HEK293 (cell line): ENCODE data around the gene TMEM61.

Source experiments
- KLF1 ChIP-seq: fragments of 450-650 bp; formaldehyde crosslinking; IDR thresholded peaks from 2 replicates; pipeline ENCODE4 v1.5.1; 2016; ENCODE audit warnings: missing biosample characterization, missing genetic modification characterization
- ZNF121 ChIP-seq: fragments of 450-650 bp; formaldehyde crosslinking; IDR thresholded peaks from 2 replicates; pipeline ENCODE4 v1.5.1; 2016; ENCODE audit warnings: missing biosample characterization, missing genetic modification characterization
- ZNF274 ChIP-seq, 2 experiments: fragments of 200-500 bp in 1 of 2; fragments of 450-650 bp in 1 of 2; sonication (Bioruptor generic) in 1 of 2; formaldehyde crosslinking in 1 of 2; IDR thresholded peaks; 2 replicates each; pipeline versions ENCODE4 v1.5.1 to v1.6.1; 2014 to 2016; ENCODE audit warnings: borderline replicate concordance in 1 of 2, inconsistent platforms in 1 of 2, low read length in 1 of 2, missing biosample characterization in 1 of 2, missing genetic modification characterization in 1 of 2
- ZNF549 ChIP-seq: fragments of 450-650 bp; IDR thresholded peaks from 2 replicates; pipeline ENCODE4 v1.5.1; 2018; ENCODE audit warnings: missing biosample characterization, missing genetic modification characterization, mild to moderate bottlenecking, inconsistent platforms, moderate library complexity
- ZNF560 ChIP-seq: fragments of 450-650 bp; formaldehyde crosslinking; IDR thresholded peaks from 2 replicates; pipeline ENCODE4 v1.5.1; 2017; ENCODE audit warnings: missing biosample characterization, missing genetic modification characterization, borderline replicate concordance
- ZNF837 ChIP-seq: fragments of 450-650 bp; formaldehyde crosslinking; IDR thresholded peaks from 2 replicates; pipeline ENCODE4 v1.5.1; 2016; ENCODE audit warnings: missing biosample characterization, missing genetic modification characterization
- ZSCAN30 ChIP-seq: fragments of 450-650 bp; IDR thresholded peaks from 2 replicates; pipeline ENCODE4 v1.5.1; 2018; ENCODE audit warnings: missing biosample characterization, mild to moderate bottlenecking, missing genetic modification characterization, moderate library complexity
- TF ChIP-seq, protein P1 (sequence below): fragments of 450-650 bp; formaldehyde crosslinking; IDR thresholded peaks from 2 replicates; pipeline ENCODE4 v1.5.1; 2016; ENCODE audit warnings: missing biosample characterization, missing genetic modification characterization
- TF ChIP-seq, protein P2 (sequence below): fragments of 450-650 bp; formaldehyde crosslinking; IDR thresholded peaks from 2 replicates; pipeline ENCODE4 v1.5.1; 2016; ENCODE audit warnings: missing biosample characterization, missing genetic modification characterization
- TF ChIP-seq, protein P3 (sequence below): fragments of 450-650 bp; formaldehyde crosslinking; IDR thresholded peaks from 2 replicates; pipeline ENCODE4 v1.5.1; 2016; ENCODE audit warnings: missing biosample characterization, missing genetic modification characterization
- TF ChIP-seq, protein P4 (sequence below): fragments of 450-650 bp; formaldehyde crosslinking; IDR thresholded peaks from 2 replicates; pipeline ENCODE4 v1.5.1; 2016; ENCODE audit warnings: missing biosample characterization, missing genetic modification characterization
- TF ChIP-seq, protein P5 (sequence below): fragments of 450-650 bp; formaldehyde crosslinking; IDR thresholded peaks from 2 replicates; pipeline ENCODE4 v1.5.1; 2017; ENCODE audit warnings: missing biosample characterization, mild to moderate bottlenecking, missing genetic modification characterization, moderate library complexity
- TF ChIP-seq, protein P6 (sequence below): fragments of 450-650 bp; formaldehyde crosslinking; IDR thresholded peaks from 2 replicates; pipeline ENCODE4 v1.5.1; 2017; ENCODE audit warnings: missing biosample characterization, missing genetic modification characterization

DNA sequence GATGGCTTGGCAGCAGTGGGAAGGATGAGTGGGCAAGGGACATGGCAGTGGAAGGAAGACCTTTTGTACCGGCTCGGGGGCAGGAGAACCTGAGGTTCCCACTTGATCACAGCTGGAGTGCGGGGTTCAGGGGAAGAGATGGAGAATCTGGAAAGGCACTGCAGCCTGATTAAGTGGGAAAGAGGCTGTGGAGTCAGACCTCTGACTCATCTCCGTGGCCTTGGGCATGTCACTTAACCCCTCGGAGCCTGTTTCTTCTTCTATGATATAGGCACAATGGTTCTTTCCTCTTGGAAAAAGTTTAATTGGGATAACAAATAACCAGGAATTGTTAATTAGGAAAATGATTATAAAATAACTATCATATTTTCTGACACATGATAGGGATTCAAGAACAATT lies 13.1 kb upstream of the TMEM61 start:
- TF ChIP-seq ZNF121 (tag by site-specific recombination), result no peak
- no peak for TF ChIP-seq ZNF560 (tag by site-specific recombination)
- TF ChIP-seq, protein P1, sequence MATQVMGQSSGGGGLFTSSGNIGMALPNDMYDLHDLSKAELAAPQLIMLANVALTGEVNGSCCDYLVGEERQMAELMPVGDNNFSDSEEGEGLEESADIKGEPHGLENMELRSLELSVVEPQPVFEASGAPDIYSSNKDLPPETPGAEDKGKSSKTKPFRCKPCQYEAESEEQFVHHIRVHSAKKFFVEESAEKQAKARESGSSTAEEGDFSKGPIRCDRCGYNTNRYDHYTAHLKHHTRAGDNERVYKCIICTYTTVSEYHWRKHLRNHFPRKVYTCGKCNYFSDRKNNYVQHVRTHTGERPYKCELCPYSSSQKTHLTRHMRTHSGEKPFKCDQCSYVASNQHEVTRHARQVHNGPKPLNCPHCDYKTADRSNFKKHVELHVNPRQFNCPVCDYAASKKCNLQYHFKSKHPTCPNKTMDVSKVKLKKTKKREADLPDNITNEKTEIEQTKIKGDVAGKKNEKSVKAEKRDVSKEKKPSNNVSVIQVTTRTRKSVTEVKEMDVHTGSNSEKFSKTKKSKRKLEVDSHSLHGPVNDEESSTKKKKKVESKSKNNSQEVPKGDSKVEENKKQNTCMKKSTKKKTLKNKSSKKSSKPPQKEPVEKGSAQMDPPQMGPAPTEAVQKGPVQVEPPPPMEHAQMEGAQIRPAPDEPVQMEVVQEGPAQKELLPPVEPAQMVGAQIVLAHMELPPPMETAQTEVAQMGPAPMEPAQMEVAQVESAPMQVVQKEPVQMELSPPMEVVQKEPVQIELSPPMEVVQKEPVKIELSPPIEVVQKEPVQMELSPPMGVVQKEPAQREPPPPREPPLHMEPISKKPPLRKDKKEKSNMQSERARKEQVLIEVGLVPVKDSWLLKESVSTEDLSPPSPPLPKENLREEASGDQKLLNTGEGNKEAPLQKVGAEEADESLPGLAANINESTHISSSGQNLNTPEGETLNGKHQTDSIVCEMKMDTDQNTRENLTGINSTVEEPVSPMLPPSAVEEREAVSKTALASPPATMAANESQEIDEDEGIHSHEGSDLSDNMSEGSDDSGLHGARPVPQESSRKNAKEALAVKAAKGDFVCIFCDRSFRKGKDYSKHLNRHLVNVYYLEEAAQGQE (tag by site-specific recombination), result no peak
- no peak for TF ChIP-seq ZSCAN30
- TF ChIP-seq, protein P2, sequence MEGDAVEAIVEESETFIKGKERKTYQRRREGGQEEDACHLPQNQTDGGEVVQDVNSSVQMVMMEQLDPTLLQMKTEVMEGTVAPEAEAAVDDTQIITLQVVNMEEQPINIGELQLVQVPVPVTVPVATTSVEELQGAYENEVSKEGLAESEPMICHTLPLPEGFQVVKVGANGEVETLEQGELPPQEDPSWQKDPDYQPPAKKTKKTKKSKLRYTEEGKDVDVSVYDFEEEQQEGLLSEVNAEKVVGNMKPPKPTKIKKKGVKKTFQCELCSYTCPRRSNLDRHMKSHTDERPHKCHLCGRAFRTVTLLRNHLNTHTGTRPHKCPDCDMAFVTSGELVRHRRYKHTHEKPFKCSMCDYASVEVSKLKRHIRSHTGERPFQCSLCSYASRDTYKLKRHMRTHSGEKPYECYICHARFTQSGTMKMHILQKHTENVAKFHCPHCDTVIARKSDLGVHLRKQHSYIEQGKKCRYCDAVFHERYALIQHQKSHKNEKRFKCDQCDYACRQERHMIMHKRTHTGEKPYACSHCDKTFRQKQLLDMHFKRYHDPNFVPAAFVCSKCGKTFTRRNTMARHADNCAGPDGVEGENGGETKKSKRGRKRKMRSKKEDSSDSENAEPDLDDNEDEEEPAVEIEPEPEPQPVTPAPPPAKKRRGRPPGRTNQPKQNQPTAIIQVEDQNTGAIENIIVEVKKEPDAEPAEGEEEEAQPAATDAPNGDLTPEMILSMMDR (tag by site-specific recombination), result no peak
- TF ChIP-seq ZNF549, result no peak
- TF ChIP-seq KLF1, result no peak
- TF ChIP-seq ZNF837 (tag by site-specific recombination), result no peak
- TF ChIP-seq, protein P3, sequence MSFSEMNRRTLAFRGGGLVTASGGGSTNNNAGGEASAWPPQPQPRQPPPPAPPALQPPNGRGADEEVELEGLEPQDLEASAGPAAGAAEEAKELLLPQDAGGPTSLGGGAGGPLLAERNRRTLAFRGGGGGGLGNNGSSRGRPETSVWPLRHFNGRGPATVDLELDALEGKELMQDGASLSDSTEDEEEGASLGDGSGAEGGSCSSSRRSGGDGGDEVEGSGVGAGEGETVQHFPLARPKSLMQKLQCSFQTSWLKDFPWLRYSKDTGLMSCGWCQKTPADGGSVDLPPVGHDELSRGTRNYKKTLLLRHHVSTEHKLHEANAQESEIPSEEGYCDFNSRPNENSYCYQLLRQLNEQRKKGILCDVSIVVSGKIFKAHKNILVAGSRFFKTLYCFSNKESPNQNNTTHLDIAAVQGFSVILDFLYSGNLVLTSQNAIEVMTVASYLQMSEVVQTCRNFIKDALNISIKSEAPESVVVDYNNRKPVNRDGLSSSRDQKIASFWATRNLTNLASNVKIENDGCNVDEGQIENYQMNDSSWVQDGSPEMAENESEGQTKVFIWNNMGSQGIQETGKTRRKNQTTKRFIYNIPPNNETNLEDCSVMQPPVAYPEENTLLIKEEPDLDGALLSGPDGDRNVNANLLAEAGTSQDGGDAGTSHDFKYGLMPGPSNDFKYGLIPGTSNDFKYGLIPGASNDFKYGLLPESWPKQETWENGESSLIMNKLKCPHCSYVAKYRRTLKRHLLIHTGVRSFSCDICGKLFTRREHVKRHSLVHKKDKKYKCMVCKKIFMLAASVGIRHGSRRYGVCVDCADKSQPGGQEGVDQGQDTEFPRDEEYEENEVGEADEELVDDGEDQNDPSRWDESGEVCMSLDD, result no peak
- TF ChIP-seq, protein P4, sequence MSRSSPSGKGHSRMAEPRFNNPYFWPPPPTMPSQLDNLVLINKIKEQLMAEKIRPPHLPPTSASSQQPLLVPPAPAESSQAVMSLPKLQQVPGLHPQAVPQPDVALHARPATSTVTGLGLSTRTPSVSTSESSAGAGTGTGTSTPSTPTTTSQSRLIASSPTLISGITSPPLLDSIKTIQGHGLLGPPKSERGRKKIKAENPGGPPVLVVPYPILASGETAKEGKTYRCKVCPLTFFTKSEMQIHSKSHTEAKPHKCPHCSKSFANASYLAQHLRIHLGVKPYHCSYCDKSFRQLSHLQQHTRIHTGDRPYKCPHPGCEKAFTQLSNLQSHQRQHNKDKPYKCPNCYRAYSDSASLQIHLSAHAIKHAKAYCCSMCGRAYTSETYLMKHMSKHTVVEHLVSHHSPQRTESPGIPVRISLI (tag by site-specific recombination), result no peak
- TF ChIP-seq, protein P5, sequence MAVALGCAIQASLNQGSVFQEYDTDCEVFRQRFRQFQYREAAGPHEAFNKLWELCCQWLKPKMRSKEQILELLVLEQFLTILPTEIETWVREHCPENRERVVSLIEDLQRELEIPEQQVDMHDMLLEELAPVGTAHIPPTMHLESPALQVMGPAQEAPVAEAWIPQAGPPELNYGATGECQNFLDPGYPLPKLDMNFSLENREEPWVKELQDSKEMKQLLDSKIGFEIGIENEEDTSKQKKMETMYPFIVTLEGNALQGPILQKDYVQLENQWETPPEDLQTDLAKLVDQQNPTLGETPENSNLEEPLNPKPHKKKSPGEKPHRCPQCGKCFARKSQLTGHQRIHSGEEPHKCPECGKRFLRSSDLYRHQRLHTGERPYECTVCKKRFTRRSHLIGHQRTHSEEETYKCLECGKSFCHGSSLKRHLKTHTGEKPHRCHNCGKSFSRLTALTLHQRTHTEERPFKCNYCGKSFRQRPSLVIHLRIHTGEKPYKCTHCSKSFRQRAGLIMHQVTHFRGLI, result no peak
- TF ChIP-seq, protein P6, sequence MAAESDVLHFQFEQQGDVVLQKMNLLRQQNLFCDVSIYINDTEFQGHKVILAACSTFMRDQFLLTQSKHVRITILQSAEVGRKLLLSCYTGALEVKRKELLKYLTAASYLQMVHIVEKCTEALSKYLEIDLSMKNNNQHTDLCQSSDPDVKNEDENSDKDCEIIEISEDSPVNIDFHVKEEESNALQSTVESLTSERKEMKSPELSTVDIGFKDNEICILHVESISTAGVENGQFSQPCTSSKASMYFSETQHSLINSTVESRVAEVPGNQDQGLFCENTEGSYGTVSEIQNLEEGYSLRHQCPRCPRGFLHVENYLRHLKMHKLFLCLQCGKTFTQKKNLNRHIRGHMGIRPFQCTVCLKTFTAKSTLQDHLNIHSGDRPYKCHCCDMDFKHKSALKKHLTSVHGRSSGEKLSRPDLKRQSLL, result no peak
- TF ChIP-seq ZNF274 (IDR thresholded peaks at IDR 0.05; ENCODE audit: low read length), result no peak
- no peak for TF ChIP-seq ZNF274 (tag by site-specific recombination; IDR thresholded peaks at IDR 0.05; ENCODE audit: borderline replicate concordance)
